CD4-positive, alpha-beta T cell treated with Interleukin-2 at 100 ng/mL for 4 hours (primary cell): ENCODE results near the gene FNIP1.
"Not testable (repeated sequence)": the region's sequence is repeated elsewhere in the genome, so short reads cannot be mapped to it uniquely, and the experiment has no call there.

Source experiments
- DNase-seq: peaks from one replicate; pipeline ENCODE4 v3.0.0-alpha.2; 2020; ENCODE audit warnings: low spot score

The FNIP1 gene

GRCh38 chr5:131684595-131684994 lies 112.2 kb downstream of the FNIP1 start:
- no peak for DNase-seq

GRCh38 chr5:131684051-131684450 lies 112.8 kb downstream of the FNIP1 start:
- DNase-seq = no peak

GRCh38 chr5:131682826-131683225 lies 114.0 kb downstream of the FNIP1 start:
- no peak for DNase-seq

GRCh38 chr5:131682175-131682574 lies 114.6 kb downstream of the FNIP1 start:
- DNase-seq = no peak

- DNase-seq = no peak
These were observed 116.9 kb downstream of the FNIP1 start for GRCh38 chr5:131679911-131680310.

GRCh38 chr5:131678273-131678672 lies 118.5 kb downstream of the FNIP1 start:
- DNase-seq = not testable (repeated sequence)

- no peak for DNase-seq
These were observed 119.7 kb downstream of the FNIP1 start for GRCh38 chr5:131677115-131677514.

GRCh38 chr5:131672776-131673175 lies 124.0 kb downstream of the FNIP1 start:
- no peak for DNase-seq

- DNase-seq = no peak
These were observed 124.7 kb downstream of the FNIP1 start for GRCh38 chr5:131671994-131672655.

- no peak for DNase-seq
These were observed 125.4 kb downstream of the FNIP1 start for GRCh38 chr5:131671409-131671808.

- no peak for DNase-seq
These were observed 131.9 kb downstream of the FNIP1 start for GRCh38 chr5:131664929-131665328.

- no peak for DNase-seq
These were observed 134.9 kb downstream of the FNIP1 start for GRCh38 chr5:131661933-131662332.

- DNase-seq = no peak
These were observed 137.0 kb downstream of the FNIP1 start for GRCh38 chr5:131659841-131660240.

GRCh38 chr5:131659290-131659689 lies 137.5 kb downstream of the FNIP1 start:
- DNase-seq = no peak

GRCh38 chr5:131654776-131655175 lies 142.0 kb downstream of the FNIP1 start:
- DNase-seq = no peak

- no peak for DNase-seq
These were observed 142.5 kb downstream of the FNIP1 start for GRCh38 chr5:131654309-131654708.

GRCh38 chr5:131649161-131649560 lies 147.7 kb downstream of the FNIP1 start:
- no peak for DNase-seq

GRCh38 chr5:131647048-131647769 lies 149.6 kb downstream of the FNIP1 start:
- no peak for DNase-seq

- DNase-seq = no peak
These were observed 152.0 kb downstream of the FNIP1 start for GRCh38 chr5:131644822-131645221.

GRCh38 chr5:131644370-131644769 lies 152.4 kb downstream of the FNIP1 start:
- no peak for DNase-seq

- DNase-seq = no peak
These were observed 155.3 kb downstream of the FNIP1 start for GRCh38 chr5:131641494-131641893.

- DNase-seq = peak; percentile 59
These were observed 156.6 kb downstream of the FNIP1 start for GRCh38 chr5:131640043-131640856.

GRCh38 chr5:131639148-131639547 lies 157.7 kb downstream of the FNIP1 start:
- DNase-seq = no peak
